DMS53 (cell line): ENCODE measurements around the gene TBC1D2B.
"Not testable (repeated sequence)": the region's sequence is repeated elsewhere in the genome, so short reads cannot be mapped to it uniquely, and the experiment has no call there.

Experiments
- DNase-seq: peaks from one replicate; lab custom pipeline; 2025; lab: John Stamatoyannopoulos, UW

Gene TBC1D2B

GRCh38 chr15:77975332-77976094 lies 102.0 kb downstream of the TBC1D2B start:
- DNase-seq, result no peak

- no peak for DNase-seq
Observed at GRCh38 chr15:77974416-77975331, 102.8 kb downstream of the TBC1D2B start.

- DNase-seq, result no peak
Observed at GRCh38 chr15:77974098-77974414, 103.5 kb downstream of the TBC1D2B start.

- DNase-seq, result not testable (repeated sequence)
Observed at GRCh38 chr15:77973273-77974097, 104.0 kb downstream of the TBC1D2B start.

GRCh38 chr15:77972706-77973105 lies 104.8 kb downstream of the TBC1D2B start:
- DNase-seq, result not testable (repeated sequence)

- not testable (repeated sequence) for DNase-seq
Observed at GRCh38 chr15:77971875-77972274, 105.6 kb downstream of the TBC1D2B start.

- DNase-seq, result not testable (repeated sequence)
Observed at GRCh38 chr15:77970813-77971360, 106.6 kb downstream of the TBC1D2B start.

- DNase-seq, result no peak
Observed at GRCh38 chr15:77969055-77969454, 108.5 kb downstream of the TBC1D2B start.

- no peak for DNase-seq
Observed at GRCh38 chr15:77967798-77968197, 109.7 kb downstream of the TBC1D2B start.

GRCh38 chr15:77967235-77967615 lies 110.3 kb downstream of the TBC1D2B start:
- peak; percentile 39 for DNase-seq

- DNase-seq, result peak; percentile 70
Observed at GRCh38 chr15:77966540-77967234, 110.8 kb downstream of the TBC1D2B start.

- DNase-seq, result no peak
Observed at GRCh38 chr15:77964193-77964592, 113.3 kb downstream of the TBC1D2B start.

- peak; percentile 77 for DNase-seq
Observed at GRCh38 chr15:77959432-77959879, 118.1 kb downstream of the TBC1D2B start.

GRCh38 chr15:77958716-77959431 lies 118.6 kb downstream of the TBC1D2B start:
- DNase-seq, result not testable (repeated sequence)

- not testable (repeated sequence) for DNase-seq
Observed at GRCh38 chr15:77958021-77958420, 119.5 kb downstream of the TBC1D2B start.

GRCh38 chr15:77953926-77954325 lies 123.6 kb downstream of the TBC1D2B start:
- peak; percentile 29 for DNase-seq

- DNase-seq, result peak; percentile 11
Observed at GRCh38 chr15:77952928-77953446, 124.5 kb downstream of the TBC1D2B start.

- DNase-seq, result not testable (repeated sequence)
Observed at GRCh38 chr15:77951105-77951786, 126.3 kb downstream of the TBC1D2B start.

- DNase-seq, result not testable (repeated sequence)
Observed at GRCh38 chr15:77950470-77950869, 127.0 kb downstream of the TBC1D2B start.

GRCh38 chr15:77945566-77945965 lies 131.9 kb downstream of the TBC1D2B start:
- DNase-seq, result no peak
